ENCODE measurements around the gene SLC38A10. TPM values are rescaled to one million over a fixed set of nuclear protein-coding genes. Genes with fewer than 3 reads are reported as not detected.

SLC38A10 gene
- total RNA-seq (2014; rRNA removed; shearing (Covaris generic)): 81.4 and 109 TPM in 2 replicates

DNA sequence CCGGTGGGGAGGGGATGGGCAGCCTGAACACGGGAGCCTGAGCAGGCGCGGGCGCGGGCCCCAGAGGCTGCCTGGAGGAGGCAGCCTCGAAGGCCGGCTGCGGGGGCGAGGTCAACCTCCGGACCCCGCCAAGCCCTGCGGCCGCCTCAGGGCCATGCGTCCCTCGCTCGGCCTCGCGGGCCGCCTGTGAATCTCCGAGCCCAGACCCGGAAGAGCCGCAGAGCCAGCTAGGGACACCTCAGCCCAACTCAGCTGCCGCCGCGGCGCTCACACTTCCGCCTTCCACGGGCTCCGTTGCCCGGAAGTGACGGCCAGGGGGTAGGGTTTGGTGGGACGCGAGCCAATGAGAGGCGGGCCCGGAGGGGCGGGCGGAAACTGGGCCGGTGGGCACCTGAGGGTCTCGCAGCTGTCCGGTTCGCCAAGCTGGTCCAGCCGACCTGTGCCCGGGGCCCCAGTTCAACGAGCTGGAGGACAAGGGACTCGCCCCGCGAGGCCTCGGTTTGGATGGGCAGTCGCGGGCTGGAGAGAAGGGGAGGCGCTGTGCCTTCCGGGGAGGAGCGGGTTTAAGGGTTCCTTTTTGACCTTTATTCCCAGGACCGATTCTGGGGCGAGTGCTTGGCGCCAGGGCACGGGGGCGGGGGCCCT is at the start of gene SLC38A10:
TSS of gene SLC38A10 (minus strand) at position 277 of the 645 bp plus-strand sequence. CDS start 386 bp downstream, outside the sequence.
- Histone ChIP-seq H3K27ac (peak within 1 kb of the TSS; percentile 59), H3K4me3 (peak within 1 kb of the TSS; percentile 91), H3K36me3 (peaks cover 20% of the 10 kb centered on the region), H3K27me3 (replicated peaks) (no peaks in the 10 kb centered on the region), H3K4me1 (replicated peaks) (peaks cover 18% of the 10 kb centered on the region), H3K9me3 (replicated peaks) (no peaks in the 10 kb centered on the region)
- DNase-seq (ENCODE audit: low read depth in 1 of 2, low spot score in 2 of 2): peak; percentile 92 to 93

DNA sequence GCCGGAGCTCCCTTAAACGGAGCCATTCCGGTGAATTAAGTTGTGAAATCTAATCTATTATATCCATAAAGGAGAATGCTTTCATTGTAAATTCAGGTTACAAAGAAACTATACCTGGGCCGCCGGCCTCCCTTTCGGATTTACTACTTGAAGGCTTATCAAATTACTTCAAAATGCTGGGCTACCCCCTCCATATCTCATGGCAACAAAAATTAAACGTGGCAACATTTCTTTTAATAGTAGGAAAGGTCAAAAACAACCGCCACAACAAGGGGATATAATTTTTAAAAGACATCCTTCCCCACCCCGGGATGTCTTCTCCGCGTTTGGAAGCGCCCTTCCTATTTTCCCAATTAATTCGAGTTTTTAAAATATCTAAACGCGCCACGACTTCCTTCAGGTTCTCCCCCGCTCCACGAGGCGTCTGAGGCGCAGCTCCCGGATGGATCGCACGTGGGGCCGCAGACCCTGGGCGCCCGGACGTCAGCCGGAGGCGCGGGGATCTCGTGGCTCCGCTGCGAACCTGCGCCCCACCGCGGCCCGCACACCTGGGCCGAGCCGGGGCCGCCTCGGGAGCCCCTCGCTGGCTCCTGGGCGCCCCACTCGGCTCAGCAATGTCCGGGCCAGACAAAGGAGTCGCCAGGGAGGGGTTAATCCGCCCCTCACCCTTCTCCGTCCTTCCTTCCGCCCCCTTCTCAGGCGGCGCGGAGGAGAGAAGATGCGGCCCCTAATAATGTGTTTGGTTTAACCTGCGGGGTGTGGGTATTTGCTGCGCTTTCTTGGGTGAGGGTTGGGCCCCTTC is 47.4 kb upstream of the SLC38A10 start:
- H3K9me3 ChIP-seq (replicated peaks): no peaks in the 10 kb centered on the region
- no peaks in the 10 kb centered on the region for H3K27me3 ChIP-seq (replicated peaks)
- H3K27ac ChIP-seq: no peak overlapping the region
- no peak for DNase-seq (ENCODE audit: low read depth in 1 of 2, low spot score in 2 of 2)
- H3K4me3 ChIP-seq: peak overlapping the region; percentile 86
- H3K4me1 ChIP-seq (replicated peaks): peaks cover 18% of the 10 kb centered on the region
- H3K36me3 ChIP-seq: peaks cover 66% of the 10 kb centered on the region

GRCh38 chr17:81341516-81342268 is 46.6 kb upstream of the SLC38A10 start:
- Histone ChIP-seq H3K27ac (no peak overlapping the region), H3K27me3 (replicated peaks) (no peaks in the 10 kb centered on the region), H3K9me3 (replicated peaks) (no peaks in the 10 kb centered on the region), H3K4me3 (no peak overlapping the region), H3K4me1 (replicated peaks) (peaks cover 15% of the 10 kb centered on the region), H3K36me3 (peaks cover 66% of the 10 kb centered on the region)
- DNase-seq (ENCODE audit: low read depth in 1 of 2, low spot score in 2 of 2): no peak

- no peak for DNase-seq (ENCODE audit: low read depth in 1 of 2, low spot score in 2 of 2)
- H3K4me1 ChIP-seq (replicated peaks): peaks cover 11% of the 10 kb centered on the region
- no peaks in the 10 kb centered on the region for H3K9me3 ChIP-seq (replicated peaks)
- H3K4me3 ChIP-seq: no peak overlapping the region
- H3K27me3 ChIP-seq (replicated peaks): no peaks in the 10 kb centered on the region
- peaks cover 66% of the 10 kb centered on the region for H3K36me3 ChIP-seq
- no peak overlapping the region for H3K27ac ChIP-seq
Observed at GRCh38 chr17:81340607-81341515, 45.8 kb upstream of the SLC38A10 start.

GRCh38 chr17:81339534-81340296 is 44.6 kb upstream of the SLC38A10 start:
- no peaks in the 10 kb centered on the region for H3K9me3 ChIP-seq (replicated peaks)
- H3K4me1 ChIP-seq (replicated peaks): peaks cover 11% of the 10 kb centered on the region
- DNase-seq (ENCODE audit: low read depth in 1 of 2, low spot score in 2 of 2): no peak
- no peak overlapping the region for H3K27ac ChIP-seq
- no peak overlapping the region for H3K4me3 ChIP-seq
- peaks cover 58% of the 10 kb centered on the region for H3K36me3 ChIP-seq
- H3K27me3 ChIP-seq (replicated peaks): no peaks in the 10 kb centered on the region

GRCh38 chr17:81339191-81339533 is 44.1 kb upstream of the SLC38A10 start:
- H3K4me3 ChIP-seq: no peak overlapping the region

DNA sequence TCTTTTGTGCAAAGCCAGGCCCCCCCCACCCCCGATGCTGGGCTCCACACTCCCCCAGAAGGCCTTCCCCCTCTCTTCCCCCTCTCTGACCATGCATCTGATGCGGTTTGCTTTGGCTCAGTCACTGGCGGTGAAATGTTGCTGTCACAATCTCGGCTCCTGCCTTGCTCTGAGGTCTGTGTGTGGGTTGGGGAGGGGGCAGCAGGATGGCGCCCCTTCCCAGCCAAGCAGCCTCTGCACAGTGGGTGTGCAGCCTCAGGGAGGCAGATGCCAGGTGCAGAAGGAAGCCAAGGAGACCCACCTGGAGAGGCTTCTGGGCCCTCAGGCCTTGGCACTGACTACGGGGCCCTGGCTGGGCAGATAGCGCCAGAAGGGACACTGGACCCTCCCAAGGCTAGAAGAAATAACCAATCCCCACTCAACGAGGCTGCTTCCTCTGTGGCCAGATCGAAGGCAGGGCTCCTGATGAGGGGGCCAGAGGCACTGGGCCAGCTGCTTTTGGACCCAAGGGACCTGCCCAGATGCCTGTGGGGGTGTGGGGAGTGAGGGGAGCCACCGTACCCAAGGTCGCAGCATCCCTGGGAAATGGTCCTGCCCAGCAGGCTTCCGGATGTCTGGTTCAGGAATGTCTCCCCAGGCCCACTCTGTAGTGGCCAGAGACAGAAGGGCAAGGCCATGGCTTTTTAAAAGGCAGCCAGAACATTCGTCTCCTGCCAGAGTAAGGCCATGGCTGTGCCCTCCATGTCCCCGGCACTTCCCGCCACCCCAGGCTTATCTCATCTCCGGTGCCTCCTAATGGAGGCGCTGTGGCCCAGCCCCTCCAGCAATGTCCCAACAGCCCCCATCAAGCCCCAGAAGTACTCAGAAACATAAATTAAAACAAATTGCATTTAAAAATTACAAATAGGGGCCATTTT is 43.4 kb upstream of the SLC38A10 start:
- H3K4me1 ChIP-seq (replicated peaks): peaks cover 11% of the 10 kb centered on the region

More at GRCh38 chr17:81339191-81339533, 44.1 kb upstream of the SLC38A10 start:
- Histone ChIP-seq H3K9me3 (replicated peaks) (no peaks in the 10 kb centered on the region), H3K36me3 (peaks cover 54% of the 10 kb centered on the region), H3K27me3 (replicated peaks) (no peaks in the 10 kb centered on the region), H3K27ac (no peak overlapping the region), H3K4me1 (replicated peaks) (peaks cover 11% of the 10 kb centered on the region)
- DNase-seq (ENCODE audit: low read depth in 1 of 2, low spot score in 2 of 2): no peak

DNA sequence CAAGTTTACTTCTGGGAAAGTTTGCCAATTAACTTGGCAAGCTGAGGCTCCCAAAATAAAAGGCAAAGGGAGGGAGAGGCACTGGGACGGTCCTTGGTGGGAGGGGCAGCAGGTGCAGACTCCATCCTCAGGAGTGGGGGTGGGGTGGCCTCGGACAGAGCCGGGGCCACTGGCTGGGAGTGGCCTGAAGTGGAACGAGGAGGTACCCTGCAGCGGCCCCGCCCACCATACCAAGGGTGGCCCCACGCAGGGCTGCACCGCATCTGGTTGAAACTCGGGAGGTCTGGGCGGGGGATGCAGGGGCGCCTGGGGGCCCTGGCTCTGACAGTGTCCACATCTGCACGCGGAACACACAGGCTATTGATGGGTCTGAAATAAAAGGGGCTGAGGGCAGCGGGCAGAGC is 42.4 kb upstream of the SLC38A10 start:
- no peaks in the 10 kb centered on the region for H3K9me3 ChIP-seq (replicated peaks)
- H3K4me1 ChIP-seq (replicated peaks): peaks cover under 1% of the 10 kb centered on the region
- peaks cover 37% of the 10 kb centered on the region for H3K36me3 ChIP-seq
- no peak overlapping the region for H3K4me3 ChIP-seq
- H3K27ac ChIP-seq: no peak overlapping the region
- no peak for DNase-seq (ENCODE audit: low read depth in 1 of 2, low spot score in 2 of 2)
- H3K27me3 ChIP-seq (replicated peaks): peaks cover 7% of the 10 kb centered on the region; the same call in 1 of the 2 replicates

More for the DNA sequence above, 43.4 kb upstream of the SLC38A10 start:
- Histone ChIP-seq H3K27ac (no peak overlapping the region), H3K4me3 (no peak overlapping the region), H3K36me3 (peaks cover 48% of the 10 kb centered on the region), H3K27me3 (replicated peaks) (no peaks in the 10 kb centered on the region), H3K9me3 (replicated peaks) (no peaks in the 10 kb centered on the region)
- no peak for DNase-seq (ENCODE audit: low read depth in 1 of 2, low spot score in 2 of 2)

DNA sequence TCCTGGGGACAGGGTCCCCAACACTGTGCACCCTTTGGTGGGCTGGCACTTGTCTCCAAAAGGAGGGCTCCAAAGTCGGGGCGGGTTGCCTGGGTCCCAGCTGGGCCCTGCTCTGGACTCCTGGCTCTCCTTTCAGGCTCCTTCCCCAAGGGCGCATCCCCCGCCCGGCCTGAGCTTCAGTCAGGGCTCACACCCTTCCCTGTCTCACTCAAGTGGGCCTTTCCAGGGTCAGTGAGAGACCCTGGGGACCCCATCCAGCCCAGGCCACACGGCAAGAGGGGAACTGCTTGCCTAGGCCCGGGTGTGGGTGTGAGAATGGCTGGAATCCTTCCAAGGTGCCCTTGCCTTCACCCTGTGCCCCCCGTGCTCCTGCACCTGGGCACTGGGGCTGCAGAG is 41.8 kb upstream of the SLC38A10 start:
- H3K27me3 ChIP-seq (replicated peaks): peaks cover 7% of the 10 kb centered on the region; the same call in 1 of the 2 replicates
- H3K36me3 ChIP-seq: peaks cover 32% of the 10 kb centered on the region
- no peak overlapping the region for H3K27ac ChIP-seq
- no peaks in the 10 kb centered on the region; the same call in 1 of the 2 replicates for H3K4me1 ChIP-seq (replicated peaks)
- H3K4me3 ChIP-seq: no peak overlapping the region
- no peak for DNase-seq (ENCODE audit: low read depth in 1 of 2, low spot score in 2 of 2)
- H3K9me3 ChIP-seq (replicated peaks): no peaks in the 10 kb centered on the region

- Histone ChIP-seq H3K9me3 (replicated peaks) (no peaks in the 10 kb centered on the region), H3K27ac (no peak overlapping the region), H3K36me3 (peaks cover 26% of the 10 kb centered on the region), H3K4me1 (replicated peaks) (no peaks in the 10 kb centered on the region; the same call in 1 of the 2 replicates), H3K27me3 (replicated peaks) (peaks cover 7% of the 10 kb centered on the region; the same call in 1 of the 2 replicates), H3K4me3 (no peak overlapping the region)
- no peak for DNase-seq (ENCODE audit: low read depth in 1 of 2, low spot score in 2 of 2)
Observed at GRCh38 chr17:81336296-81336929, 41.3 kb upstream of the SLC38A10 start.

- H3K27ac ChIP-seq: no peak overlapping the region
- no peaks in the 10 kb centered on the region for H3K9me3 ChIP-seq (replicated peaks)
- H3K4me1 ChIP-seq (replicated peaks): no peaks in the 10 kb centered on the region; the same call in 1 of the 2 replicates
- H3K27me3 ChIP-seq (replicated peaks): peaks cover 7% of the 10 kb centered on the region; the same call in 1 of the 2 replicates
- no peak for DNase-seq (ENCODE audit: low read depth in 1 of 2, low spot score in 2 of 2)
- H3K4me3 ChIP-seq: no peak overlapping the region
- peaks cover 20% of the 10 kb centered on the region for H3K36me3 ChIP-seq
Observed at GRCh38 chr17:81335773-81336157, 40.7 kb upstream of the SLC38A10 start.
